GM19468 (cell line): ENCODE measurements around the gene TSPEAR.
A peak's percentile ranks its signal among the peaks of the same experiment; 100 is the strongest.

Experiments
- ATAC-seq: cut with Tn5 transposase; IDR thresholded peaks from one replicate; pipeline ENCODE4 v1.9.1; 2021; ENCODE audit warnings: mild to moderate bottlenecking, moderate library complexity, moderate number of reproducible peaks; ENCODE audit not compliant: unreplicated experiment; ENCODE audit errors: extremely low read depth

Gene TSPEAR

DNA sequence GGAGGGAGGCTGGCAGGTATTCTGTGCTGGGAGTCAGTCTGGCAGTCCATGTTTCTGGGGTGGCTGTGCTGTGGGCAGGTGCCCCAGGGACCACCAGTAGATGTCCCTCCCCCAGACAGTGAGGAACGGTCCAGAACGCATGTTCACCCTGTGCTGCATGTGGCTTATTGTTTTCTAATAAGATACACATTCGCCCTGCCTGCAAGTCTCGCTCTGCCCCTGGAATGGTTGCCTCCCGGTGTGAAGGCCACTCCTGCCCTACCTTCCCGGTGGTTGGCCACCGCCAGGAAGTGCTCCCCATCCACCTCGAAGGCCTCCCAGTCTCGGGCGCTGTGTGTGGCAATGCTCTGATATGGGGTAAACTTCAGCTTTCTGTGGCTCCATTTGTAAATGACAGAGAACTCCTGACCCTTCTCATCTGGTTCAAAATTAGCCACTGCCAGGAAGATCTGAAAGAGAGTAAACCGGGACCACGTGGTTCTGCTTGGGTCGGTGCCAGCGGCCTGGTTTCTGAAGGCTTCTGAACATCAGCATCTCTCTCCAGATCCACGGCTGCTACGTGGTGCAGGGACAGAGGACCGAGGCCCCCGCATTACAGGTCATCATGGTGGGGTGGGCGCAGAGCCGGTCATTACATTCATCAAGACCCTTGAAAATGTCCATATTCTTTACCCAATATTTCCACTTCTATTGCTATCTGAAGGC is 185.8 kb downstream of the TSPEAR start:
- no peak for ATAC-seq

- ATAC-seq: no peak
These were observed 186.7 kb downstream of the TSPEAR start for GRCh38 chr21:44524414-44525371.

DNA sequence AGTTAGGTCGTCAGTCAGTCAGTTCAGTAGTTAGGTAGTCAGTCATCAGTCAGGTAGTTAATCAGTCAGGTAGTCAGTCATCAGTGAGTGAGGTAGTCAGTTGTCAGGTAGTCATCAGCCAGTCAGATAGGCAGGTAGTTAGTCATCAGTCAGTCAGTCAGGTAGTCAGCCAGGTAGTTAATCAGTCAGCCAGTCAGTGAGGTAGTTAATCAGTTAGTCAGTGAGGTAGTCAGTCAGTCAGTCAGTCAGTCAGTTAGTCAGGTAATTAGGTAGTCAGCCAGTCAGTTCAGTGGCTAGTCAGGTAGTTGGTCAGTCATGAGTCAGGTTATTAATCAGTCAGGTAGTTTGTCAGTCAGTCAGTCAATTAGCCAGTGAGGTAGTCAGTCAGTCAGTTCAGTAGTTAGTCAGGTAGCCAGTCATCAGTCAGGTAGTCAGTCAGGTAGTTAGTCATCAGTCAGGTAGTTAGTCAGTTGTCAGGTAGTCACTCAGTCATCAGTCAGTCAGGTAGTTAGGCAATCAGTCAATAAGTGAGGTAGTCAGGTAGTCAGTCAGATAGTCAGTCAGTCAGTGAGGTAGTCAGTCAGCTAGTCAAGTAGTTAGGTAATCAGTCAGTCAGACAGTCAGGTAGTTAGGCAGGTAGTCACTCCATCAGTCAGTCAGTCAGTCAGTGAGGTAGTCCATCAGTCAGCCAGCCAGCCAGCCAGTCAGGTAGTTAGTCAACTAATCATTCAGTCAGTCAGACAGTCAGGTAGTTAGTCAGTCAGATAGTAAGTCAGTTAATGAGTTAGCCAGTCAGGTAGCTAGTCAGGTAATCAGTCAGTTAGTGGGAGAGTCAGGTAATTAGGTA is 187.6 kb downstream of the TSPEAR start:
- no peak for ATAC-seq

GRCh38 chr21:44522753-44523204 is 188.6 kb downstream of the TSPEAR start:
- ATAC-seq: no peak

GRCh38 chr21:44521928-44522752 is 189.2 kb downstream of the TSPEAR start:
- no peak for ATAC-seq

- ATAC-seq: no peak
These were observed 190.0 kb downstream of the TSPEAR start for GRCh38 chr21:44521301-44521927.

- ATAC-seq: no peak
These were observed 190.8 kb downstream of the TSPEAR start for GRCh38 chr21:44520326-44521300.

GRCh38 chr21:44519346-44520325 is 191.7 kb downstream of the TSPEAR start:
- ATAC-seq: no peak

DNA sequence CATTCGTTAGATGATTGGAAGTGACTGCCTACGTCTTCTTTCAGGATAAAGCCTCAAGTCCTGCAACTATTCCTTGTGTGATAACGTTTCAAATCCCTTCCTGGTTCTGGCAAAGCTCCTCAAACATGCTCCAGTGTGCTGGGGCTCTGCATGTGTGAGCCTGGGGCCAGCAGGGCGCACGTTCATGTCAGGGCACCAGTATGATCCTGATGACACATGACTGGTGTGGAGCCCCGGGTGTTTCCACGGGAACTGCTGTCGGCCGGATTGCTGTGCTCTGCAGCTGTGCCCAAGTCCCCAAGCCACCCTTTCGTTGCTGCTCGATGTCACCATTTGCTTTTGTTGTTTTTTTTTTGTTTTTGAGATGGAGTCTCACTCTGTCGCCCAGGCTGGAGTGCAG is 192.7 kb downstream of the TSPEAR start:
- no peak for ATAC-seq

GRCh38 chr21:44517175-44517899 is 194.0 kb downstream of the TSPEAR start:
- peak; percentile 32 for ATAC-seq

DNA sequence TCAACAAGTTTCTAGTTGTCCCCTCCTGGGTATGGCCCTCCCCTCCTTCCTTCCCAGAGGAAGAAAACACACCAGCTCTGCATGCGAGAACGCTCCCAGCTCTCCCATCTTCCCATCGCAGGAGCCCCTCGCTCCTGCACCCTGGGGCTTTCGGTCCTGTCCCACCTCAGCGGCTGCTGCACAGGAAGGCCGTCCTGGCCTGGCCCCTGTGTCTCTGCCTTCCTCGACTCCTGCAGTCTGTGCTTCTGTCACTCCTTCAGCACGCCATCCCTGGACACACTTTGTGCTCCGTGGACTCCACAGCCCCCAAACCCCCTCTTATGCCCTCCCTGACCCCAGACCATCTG is 194.6 kb downstream of the TSPEAR start:
- ATAC-seq: no peak

- no peak for ATAC-seq
These were observed 195.0 kb downstream of the TSPEAR start for GRCh38 chr21:44516342-44516741.

DNA sequence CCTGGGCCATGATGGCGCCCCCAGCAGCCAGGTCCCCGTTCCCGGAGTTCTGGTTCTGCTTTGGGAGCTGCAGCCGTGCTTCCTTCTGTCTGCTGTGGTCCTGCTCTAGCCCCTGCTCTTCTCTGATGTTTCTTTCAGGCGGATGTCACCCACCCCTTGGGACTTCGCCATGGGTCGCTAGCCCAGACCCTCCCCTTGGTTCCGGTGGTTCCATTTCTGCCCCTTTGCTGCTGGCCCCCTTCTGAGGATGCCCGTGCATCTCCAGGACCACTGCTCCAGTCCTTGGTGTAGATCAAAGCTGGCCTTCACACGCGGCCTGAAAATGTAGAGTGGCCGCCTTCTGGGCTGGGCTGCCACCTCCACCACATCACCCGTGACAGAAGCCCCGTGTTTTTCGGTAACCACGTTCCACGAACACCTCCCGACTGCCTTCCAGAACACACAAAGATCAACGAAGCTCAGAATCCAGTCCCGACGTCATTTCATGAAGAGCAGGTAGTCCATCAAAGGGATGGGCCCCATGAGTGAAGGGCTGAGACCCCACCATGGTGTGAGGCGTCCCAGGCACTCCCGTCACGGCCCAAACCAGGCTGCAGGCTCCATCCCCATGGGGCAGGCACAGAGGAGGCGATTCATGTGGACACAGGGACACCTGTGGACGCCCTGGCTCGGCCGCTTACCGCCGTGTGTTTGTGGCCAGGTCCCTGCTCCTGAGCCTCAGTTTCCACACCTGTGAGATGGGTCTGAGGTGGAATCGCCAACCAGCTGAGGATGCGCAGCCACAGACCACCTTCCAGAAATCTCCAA is 195.8 kb downstream of the TSPEAR start:
- ATAC-seq: no peak

GRCh38 chr21:44514746-44515358 is 196.5 kb downstream of the TSPEAR start:
- no peak for ATAC-seq

DNA sequence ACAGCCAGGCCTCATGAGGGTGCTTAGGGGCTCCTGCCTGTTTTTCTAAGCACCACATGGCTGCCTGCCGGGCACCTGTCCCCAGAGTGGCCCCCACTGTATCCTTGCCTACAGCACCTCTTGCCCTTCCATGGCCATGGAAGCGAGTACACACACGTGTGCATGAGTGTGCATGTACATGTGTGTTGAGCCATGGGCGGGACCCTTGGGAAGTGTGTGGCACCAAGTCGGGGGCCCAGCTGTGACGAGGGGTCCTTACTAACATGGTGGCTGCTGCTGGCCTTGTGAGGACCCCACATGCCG is 197.2 kb downstream of the TSPEAR start:
- no peak for ATAC-seq
